NCI-H146 (cell line): Measurements from ENCODE around the gene EPHA2.

Experiments
- DNase-seq: peaks from one replicate; lab custom pipeline; 2025; lab: John Stamatoyannopoulos, UW

The EPHA2 gene

GRCh38 chr1:16092097-16092922, 63.6 kb downstream of the EPHA2 start:
- no peak for DNase-seq

- peak; percentile 32 for DNase-seq
These were observed 64.6 kb downstream of the EPHA2 start for GRCh38 chr1:16091296-16091695.

- no peak for DNase-seq
These were observed 65.6 kb downstream of the EPHA2 start for GRCh38 chr1:16090076-16090826.

- DNase-seq: no peak
These were observed 66.9 kb downstream of the EPHA2 start for GRCh38 chr1:16088996-16089395.

GRCh38 chr1:16088351-16088911, 67.4 kb downstream of the EPHA2 start:
- no peak for DNase-seq

GRCh38 chr1:16087733-16088132, 68.1 kb downstream of the EPHA2 start:
- DNase-seq: no peak

GRCh38 chr1:16085522-16085921, 70.3 kb downstream of the EPHA2 start:
- no peak for DNase-seq

- no peak for DNase-seq
These were observed 72.4 kb downstream of the EPHA2 start for GRCh38 chr1:16083486-16083885.

GRCh38 chr1:16082283-16083038, 73.4 kb downstream of the EPHA2 start:
- peak; percentile 19 for DNase-seq

GRCh38 chr1:16081636-16082035, 74.2 kb downstream of the EPHA2 start:
- DNase-seq: no peak

- no peak for DNase-seq
These were observed 75.3 kb downstream of the EPHA2 start for GRCh38 chr1:16080422-16081150.

GRCh38 chr1:16078925-16079656, 76.8 kb downstream of the EPHA2 start:
- peak; percentile 58 for DNase-seq

GRCh38 chr1:16077406-16078245, 78.2 kb downstream of the EPHA2 start:
- DNase-seq: no peak

- DNase-seq: peak; percentile 13
These were observed 79.0 kb downstream of the EPHA2 start for GRCh38 chr1:16076865-16077238.

GRCh38 chr1:16076031-16076864, 79.6 kb downstream of the EPHA2 start:
- DNase-seq: no peak

GRCh38 chr1:16075337-16076030, 80.4 kb downstream of the EPHA2 start:
- no peak for DNase-seq
